Fibroblast of lung (primary cell): ENCODE measurements around the gene FAM219B. TPM values are rescaled to one million over a fixed set of nuclear protein-coding genes. Genes with fewer than 3 reads are reported as not detected.

Source experiments
- DNase-seq, 2 donors: peaks; one replicate each; pipeline versions ENCODE4 v3.0.0 to v3.0.0-alpha.2; 2010; ENCODE audit warnings: low read depth in 2 of 2
- H2AFZ ChIP-seq: 2 replicates; pipeline ENCODE4 v1.5.1; 2012; ENCODE audit warnings: low read length, control low read depth, inconsistent platforms
- H3K27ac ChIP-seq: 2 replicates; pipeline ENCODE4 v1.5.1; 2011; ENCODE audit warnings: low read length, control low read depth; ENCODE audit not compliant: insufficient read depth
- H3K27me3 ChIP-seq: 2 replicates; pipeline ENCODE4 v1.5.1; 2011; ENCODE audit warnings: mild to moderate bottlenecking, low read length; ENCODE audit not compliant: control insufficient read depth, insufficient read depth
- H3K36me3 ChIP-seq: 2 replicates; pipeline ENCODE4 v1.5.1; 2011; ENCODE audit warnings: low read length; ENCODE audit not compliant: control insufficient read depth, insufficient read depth
- H3K4me1 ChIP-seq: 2 replicates; pipeline ENCODE4 v1.5.1; 2011; ENCODE audit warnings: low read length; ENCODE audit not compliant: control insufficient read depth, insufficient read depth; ENCODE audit errors: extremely low read depth
- H3K4me2 ChIP-seq: 2 replicates; pipeline ENCODE4 v1.5.1; 2011; ENCODE audit warnings: low read length, control low read depth; ENCODE audit not compliant: insufficient read depth; ENCODE audit errors: extremely low read depth
- H3K4me3 ChIP-seq, 4 experiments: fragments of 200-600 bp in 1 of 4; sonication (generic) in 1 of 4; replicated peaks in 1 of 4; 2 replicates each; pipeline ENCODE4 v1.5.1; 2011 to 2016; ENCODE audit warnings: low read length in 4 of 4, low read depth in 3 of 4, mild to moderate bottlenecking in 3 of 4, control low read depth in 2 of 4, inconsistent platforms in 1 of 4, mixed read lengths in 1 of 4; ENCODE audit not compliant: insufficient read depth in 1 of 4; ENCODE audit errors: control extremely low read depth in 1 of 4
- H3K79me2 ChIP-seq: 2 replicates; pipeline ENCODE4 v1.5.1; 2012; ENCODE audit warnings: mild to moderate bottlenecking, low read length, inconsistent platforms; ENCODE audit not compliant: control insufficient read depth, insufficient read depth
- H3K9ac ChIP-seq: 2 replicates; pipeline ENCODE4 v1.5.1; 2011; ENCODE audit warnings: mild to moderate bottlenecking, low read length, control low read depth; ENCODE audit not compliant: insufficient read depth
- H3K9me3 ChIP-seq: 2 replicates; pipeline ENCODE4 v1.5.1; 2012; ENCODE audit warnings: low read depth, low read length; ENCODE audit not compliant: control insufficient read depth, insufficient read depth
- H4K20me1 ChIP-seq: 2 replicates; pipeline ENCODE4 v1.5.1; 2011; ENCODE audit warnings: low read length; ENCODE audit not compliant: control insufficient read depth, insufficient read depth; ENCODE audit errors: extremely low read depth
- CTCF ChIP-seq, 2 donors: IDR thresholded peaks in 1 of 2; conservative IDR thresholded peaks in 1 of 2; 1 replicate in 1 of 2; 2 replicates in 1 of 2; pipeline ENCODE4 v1.5.1; 2011 to 2012; ENCODE audit warnings: low read length in 2 of 2, control low read depth in 1 of 2, inconsistent platforms in 1 of 2, low read depth in 1 of 2, mild to moderate bottlenecking in 1 of 2
- EZH2 ChIP-seq: IDR thresholded peaks from 2 replicates; pipeline ENCODE4 v1.5.1; 2012; ENCODE audit warnings: low read length, control low read depth, mild to moderate bottlenecking; ENCODE audit errors: missing control alignments
- polyA plus RNA-seq, 2 donors: library from polyadenylated mRNA; depleted of rRNA in 1 of 2; stranded (reverse) in 1 of 2; unstranded in 1 of 2; fragments of >200 nt; gene quantifications; 2 replicates each; pipeline ENCODE4 v1.2.1, GENCODE V29; 2011 to 2012; ENCODE audit warnings: missing spikeins in 1 of 2
- total RNA-seq: library from RNA; depleted of rRNA; stranded (reverse); fragments of >200 nt; gene quantifications from 2 replicates; pipeline ENCODE4 v1.2.1, GENCODE V29; 2014

Gene FAM219B
- total and polyA plus RNA-seq, 2 donors (not counting 1 experiment from before 2014, with no cell fraction given), result 35.3 to 53.8 TPM

GRCh38 chr15:74893627-74894026, 13.0 kb downstream of the FAM219B start:
- Histone ChIP-seq H3K27ac (no peak overlapping the region), H3K79me2 (peaks cover 4% of the 10 kb centered on the region), H2AFZ (no peak overlapping the region), H3K9ac (no peak overlapping the region), H3K36me3 (peaks cover 18% of the 10 kb centered on the region), H3K9me3 (no peaks in the 10 kb centered on the region), H3K4me1 (peaks cover 4% of the 10 kb centered on the region), H4K20me1 (peaks cover 1% of the 10 kb centered on the region), H3K27me3 (no peaks in the 10 kb centered on the region), H3K4me2 (no peak overlapping the region), H3K4me3 (no peak overlapping the region)
- DNase-seq, result no peak
- TF ChIP-seq EZH2 (no peak), CTCF (conservative IDR thresholded peaks at IDR 0.05 in 1 of 2, IDR thresholded peaks at IDR 0.05 in 1 of 2; ENCODE audit: low read depth in 1 of 2, low read length in 2 of 2) (no peak)

- TF ChIP-seq CTCF (conservative IDR thresholded peaks at IDR 0.05 in 1 of 2, IDR thresholded peaks at IDR 0.05 in 1 of 2; ENCODE audit: low read depth in 1 of 2, low read length in 2 of 2), result no peak
- no peak for TF ChIP-seq EZH2
- no peak for DNase-seq
- H3K36me3 ChIP-seq, result peaks cover 18% of the 10 kb centered on the region
These were observed 13.7 kb downstream of the FAM219B start for GRCh38 chr15:74892931-74893330.

DNA sequence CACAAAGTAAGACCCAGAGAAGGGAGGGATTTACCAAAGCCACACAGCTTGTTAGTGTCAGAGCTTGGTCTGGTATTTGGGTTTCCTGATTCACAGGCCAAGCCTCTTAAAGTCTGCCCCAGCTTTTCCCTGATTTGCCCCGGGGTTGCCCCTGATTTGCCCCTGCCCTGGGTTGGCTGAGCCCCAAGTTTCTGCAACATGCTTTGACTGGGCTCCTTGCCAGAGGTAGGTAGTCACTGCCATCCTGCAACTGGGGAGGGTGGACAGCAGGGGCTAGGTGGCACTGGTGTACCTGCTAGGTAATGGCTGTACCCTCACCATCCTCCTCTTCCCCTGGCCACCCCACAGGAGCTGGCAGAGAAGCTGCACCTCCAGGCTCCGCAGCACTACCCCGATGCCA, 14.3 kb downstream of the FAM219B start:
- no peaks in the 10 kb centered on the region for H3K27me3 ChIP-seq
- DNase-seq, result no peak
- TF ChIP-seq CTCF (conservative IDR thresholded peaks at IDR 0.05 in 1 of 2, IDR thresholded peaks at IDR 0.05 in 1 of 2; ENCODE audit: low read depth in 1 of 2, low read length in 2 of 2) (no peak), EZH2 (no peak)
- H3K9me3 ChIP-seq, result no peaks in the 10 kb centered on the region
- H3K4me2 ChIP-seq, result no peak overlapping the region
- no peak overlapping the region for H2AFZ ChIP-seq
- H3K27ac ChIP-seq, result no peak overlapping the region
- peaks cover 4% of the 10 kb centered on the region for H3K79me2 ChIP-seq
- peaks cover 4% of the 10 kb centered on the region for H3K4me1 ChIP-seq
- H3K4me3 ChIP-seq, result no peak overlapping the region
- H3K9ac ChIP-seq, result no peak overlapping the region
- no peaks in the 10 kb centered on the region for H4K20me1 ChIP-seq
- peaks cover 17% of the 10 kb centered on the region for H3K36me3 ChIP-seq

More at GRCh38 chr15:74892931-74893330, 13.7 kb downstream of the FAM219B start:
- H2AFZ ChIP-seq, result no peak overlapping the region
- H3K4me2 ChIP-seq, result no peak overlapping the region
- H3K9ac ChIP-seq, result no peak overlapping the region
- no peak overlapping the region for H3K27ac ChIP-seq
- peaks cover 4% of the 10 kb centered on the region for H3K4me1 ChIP-seq
- H3K4me3 ChIP-seq, result no peak overlapping the region
- H3K9me3 ChIP-seq, result no peaks in the 10 kb centered on the region
- H3K27me3 ChIP-seq, result no peaks in the 10 kb centered on the region
- peaks cover 4% of the 10 kb centered on the region for H3K79me2 ChIP-seq
- peaks cover 1% of the 10 kb centered on the region for H4K20me1 ChIP-seq
